Fibroblast of lung (primary cell): ENCODE data around the gene EEF1A2. TPM values are rescaled to one million over a fixed set of nuclear protein-coding genes. Genes with fewer than 3 reads are reported as not detected.

Experiments
- DNase-seq, 2 donors: peaks; one replicate each; pipeline versions ENCODE4 v3.0.0 to v3.0.0-alpha.2; 2010; ENCODE audit warnings: low read depth in 2 of 2
- H2AFZ ChIP-seq: 2 replicates; pipeline ENCODE4 v1.5.1; 2012; ENCODE audit warnings: low read length, control low read depth, inconsistent platforms
- H3K27ac ChIP-seq: 2 replicates; pipeline ENCODE4 v1.5.1; 2011; ENCODE audit warnings: low read length, control low read depth; ENCODE audit not compliant: insufficient read depth
- H3K27me3 ChIP-seq: 2 replicates; pipeline ENCODE4 v1.5.1; 2011; ENCODE audit warnings: mild to moderate bottlenecking, low read length; ENCODE audit not compliant: control insufficient read depth, insufficient read depth
- H3K36me3 ChIP-seq: 2 replicates; pipeline ENCODE4 v1.5.1; 2011; ENCODE audit warnings: low read length; ENCODE audit not compliant: control insufficient read depth, insufficient read depth
- H3K4me1 ChIP-seq: 2 replicates; pipeline ENCODE4 v1.5.1; 2011; ENCODE audit warnings: low read length; ENCODE audit not compliant: control insufficient read depth, insufficient read depth; ENCODE audit errors: extremely low read depth
- H3K4me2 ChIP-seq: 2 replicates; pipeline ENCODE4 v1.5.1; 2011; ENCODE audit warnings: low read length, control low read depth; ENCODE audit not compliant: insufficient read depth; ENCODE audit errors: extremely low read depth
- H3K4me3 ChIP-seq, 4 experiments: fragments of 200-600 bp in 1 of 4; sonication (generic) in 1 of 4; replicated peaks in 1 of 4; 2 replicates each; pipeline ENCODE4 v1.5.1; 2011 to 2016; ENCODE audit warnings: low read length in 4 of 4, low read depth in 3 of 4, mild to moderate bottlenecking in 3 of 4, control low read depth in 2 of 4, inconsistent platforms in 1 of 4, mixed read lengths in 1 of 4; ENCODE audit not compliant: insufficient read depth in 1 of 4; ENCODE audit errors: control extremely low read depth in 1 of 4
- H3K79me2 ChIP-seq: 2 replicates; pipeline ENCODE4 v1.5.1; 2012; ENCODE audit warnings: mild to moderate bottlenecking, low read length, inconsistent platforms; ENCODE audit not compliant: control insufficient read depth, insufficient read depth
- H3K9ac ChIP-seq: 2 replicates; pipeline ENCODE4 v1.5.1; 2011; ENCODE audit warnings: mild to moderate bottlenecking, low read length, control low read depth; ENCODE audit not compliant: insufficient read depth
- H3K9me3 ChIP-seq: 2 replicates; pipeline ENCODE4 v1.5.1; 2012; ENCODE audit warnings: low read depth, low read length; ENCODE audit not compliant: control insufficient read depth, insufficient read depth
- H4K20me1 ChIP-seq: 2 replicates; pipeline ENCODE4 v1.5.1; 2011; ENCODE audit warnings: low read length; ENCODE audit not compliant: control insufficient read depth, insufficient read depth; ENCODE audit errors: extremely low read depth
- CTCF ChIP-seq, 2 donors: IDR thresholded peaks in 1 of 2; conservative IDR thresholded peaks in 1 of 2; 1 replicate in 1 of 2; 2 replicates in 1 of 2; pipeline ENCODE4 v1.5.1; 2011 to 2012; ENCODE audit warnings: low read length in 2 of 2, control low read depth in 1 of 2, inconsistent platforms in 1 of 2, low read depth in 1 of 2, mild to moderate bottlenecking in 1 of 2
- EZH2 ChIP-seq: IDR thresholded peaks from 2 replicates; pipeline ENCODE4 v1.5.1; 2012; ENCODE audit warnings: low read length, control low read depth, mild to moderate bottlenecking; ENCODE audit errors: missing control alignments
- polyA plus RNA-seq, 2 donors: library from polyadenylated mRNA; depleted of rRNA in 1 of 2; stranded (reverse) in 1 of 2; unstranded in 1 of 2; fragments of >200 nt; gene quantifications; 2 replicates each; pipeline ENCODE4 v1.2.1, GENCODE V29; 2011 to 2012; ENCODE audit warnings: missing spikeins in 1 of 2
- total RNA-seq: library from RNA; depleted of rRNA; stranded (reverse); fragments of >200 nt; gene quantifications from 2 replicates; pipeline ENCODE4 v1.2.1, GENCODE V29; 2014

Gene EEF1A2
- total and polyA plus RNA-seq, 2 donors (not counting 1 experiment from before 2014, with no cell fraction given) = 0.16 to 1.7 TPM

- no peak for DNase-seq
- TF ChIP-seq EZH2 (no peak), CTCF (conservative IDR thresholded peaks at IDR 0.05 in 1 of 2, IDR thresholded peaks at IDR 0.05 in 1 of 2; ENCODE audit: low read depth in 1 of 2, low read length in 2 of 2) (no peak)
These were observed 5.3 kb downstream of the EEF1A2 start for GRCh38 chr20:63493563-63494020.

GRCh38 chr20:63492982-63493381, 5.9 kb downstream of the EEF1A2 start:
- DNase-seq = no peak
- Histone ChIP-seq H3K9me3 (no peaks in the 10 kb centered on the region), H2AFZ (no peak overlapping the region), H3K9ac (no peak overlapping the region), H3K79me2 (no peaks in the 10 kb centered on the region), H3K4me3 (no peak overlapping the region), H3K36me3 (no peaks in the 10 kb centered on the region), H4K20me1 (no peaks in the 10 kb centered on the region), H3K4me1 (no peaks in the 10 kb centered on the region), H3K27ac (no peak overlapping the region), H3K4me2 (no peak overlapping the region), H3K27me3 (peaks cover 5% of the 10 kb centered on the region)
- no peak for TF ChIP-seq EZH2
- TF ChIP-seq CTCF (conservative IDR thresholded peaks at IDR 0.05 in 1 of 2, IDR thresholded peaks at IDR 0.05 in 1 of 2; ENCODE audit: low read depth in 1 of 2, low read length in 2 of 2) = no peak

More at GRCh38 chr20:63493563-63494020, 5.3 kb downstream of the EEF1A2 start:
- H3K9ac ChIP-seq = no peak overlapping the region
- no peaks in the 10 kb centered on the region for H3K36me3 ChIP-seq
- peaks cover 3% of the 10 kb centered on the region for H3K27me3 ChIP-seq
- no peak overlapping the region for H2AFZ ChIP-seq
- no peak overlapping the region for H3K27ac ChIP-seq
- H3K9me3 ChIP-seq = no peaks in the 10 kb centered on the region
- no peaks in the 10 kb centered on the region for H3K79me2 ChIP-seq
- H3K4me3 ChIP-seq = no peak overlapping the region
- no peaks in the 10 kb centered on the region for H3K4me1 ChIP-seq
- no peak overlapping the region for H3K4me2 ChIP-seq
- H4K20me1 ChIP-seq = no peaks in the 10 kb centered on the region

- Histone ChIP-seq H2AFZ (no peak overlapping the region), H3K9ac (no peak overlapping the region), H4K20me1 (no peaks in the 10 kb centered on the region), H3K4me2 (no peak overlapping the region), H3K4me3 (no peak overlapping the region), H3K9me3 (no peaks in the 10 kb centered on the region), H3K27ac (no peak overlapping the region), H3K79me2 (no peaks in the 10 kb centered on the region), H3K27me3 (peaks cover 7% of the 10 kb centered on the region), H3K36me3 (no peaks in the 10 kb centered on the region), H3K4me1 (no peaks in the 10 kb centered on the region)
- no peak for TF ChIP-seq EZH2
- no peak for TF ChIP-seq CTCF (conservative IDR thresholded peaks at IDR 0.05 in 1 of 2, IDR thresholded peaks at IDR 0.05 in 1 of 2; ENCODE audit: low read depth in 1 of 2, low read length in 2 of 2)
- DNase-seq = no peak
These were observed 6.4 kb downstream of the EEF1A2 start for GRCh38 chr20:63492518-63492917.
